ENCODE results near the gene POLD2. TPM values are rescaled to one million over a fixed set of nuclear protein-coding genes. Genes with fewer than 3 reads are reported as not detected.

Gene POLD2
- total and polyA plus RNA-seq, 2 of the 13 experiments (the other 11 are each of a cell fraction or from before 2014, with no cell fraction given): 87.6 to 95.1 TPM

DNA sequence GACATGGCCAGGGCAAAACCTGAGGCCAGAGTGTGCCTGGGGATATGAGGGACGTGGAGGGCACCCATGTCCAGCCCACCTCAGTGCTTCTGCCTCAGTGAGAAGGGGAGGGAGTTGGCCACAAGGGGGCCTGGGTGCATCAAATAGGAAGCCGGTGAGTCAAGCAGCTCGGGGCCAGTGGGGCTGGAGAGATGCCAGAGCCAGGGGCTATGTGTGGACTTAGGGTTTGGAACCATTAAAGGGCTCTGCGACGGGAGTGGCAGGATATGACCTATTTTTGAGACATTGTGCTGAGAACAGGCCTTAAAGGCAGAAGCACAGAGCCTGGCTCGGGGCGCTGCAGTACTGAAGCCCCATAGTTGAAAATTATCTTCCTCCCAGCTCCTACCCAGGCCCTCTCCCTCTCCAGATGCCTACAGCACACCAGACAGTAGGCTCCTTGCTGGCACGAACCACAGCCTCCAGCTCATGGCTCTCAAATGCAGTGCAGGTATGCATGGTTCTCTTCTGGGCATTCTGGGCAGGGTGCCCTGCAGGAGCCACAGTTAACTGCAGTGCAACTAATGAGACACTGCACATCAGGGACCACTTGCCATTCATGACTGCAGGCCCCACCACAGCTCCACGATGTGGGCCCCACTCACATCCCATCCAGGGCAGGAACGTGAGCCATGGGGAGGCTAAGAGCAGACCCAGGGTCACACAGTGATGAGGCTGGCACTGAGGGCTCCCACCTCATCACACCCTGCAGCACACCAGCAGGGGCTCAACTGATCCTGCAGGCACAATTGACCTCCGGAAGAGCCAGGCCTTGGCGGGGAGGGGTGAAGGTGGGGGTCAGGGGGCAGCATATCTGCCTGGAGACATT lies 50.8 kb downstream of the POLD2 start (continued):
- TF ChIP-seq, protein P1, sequence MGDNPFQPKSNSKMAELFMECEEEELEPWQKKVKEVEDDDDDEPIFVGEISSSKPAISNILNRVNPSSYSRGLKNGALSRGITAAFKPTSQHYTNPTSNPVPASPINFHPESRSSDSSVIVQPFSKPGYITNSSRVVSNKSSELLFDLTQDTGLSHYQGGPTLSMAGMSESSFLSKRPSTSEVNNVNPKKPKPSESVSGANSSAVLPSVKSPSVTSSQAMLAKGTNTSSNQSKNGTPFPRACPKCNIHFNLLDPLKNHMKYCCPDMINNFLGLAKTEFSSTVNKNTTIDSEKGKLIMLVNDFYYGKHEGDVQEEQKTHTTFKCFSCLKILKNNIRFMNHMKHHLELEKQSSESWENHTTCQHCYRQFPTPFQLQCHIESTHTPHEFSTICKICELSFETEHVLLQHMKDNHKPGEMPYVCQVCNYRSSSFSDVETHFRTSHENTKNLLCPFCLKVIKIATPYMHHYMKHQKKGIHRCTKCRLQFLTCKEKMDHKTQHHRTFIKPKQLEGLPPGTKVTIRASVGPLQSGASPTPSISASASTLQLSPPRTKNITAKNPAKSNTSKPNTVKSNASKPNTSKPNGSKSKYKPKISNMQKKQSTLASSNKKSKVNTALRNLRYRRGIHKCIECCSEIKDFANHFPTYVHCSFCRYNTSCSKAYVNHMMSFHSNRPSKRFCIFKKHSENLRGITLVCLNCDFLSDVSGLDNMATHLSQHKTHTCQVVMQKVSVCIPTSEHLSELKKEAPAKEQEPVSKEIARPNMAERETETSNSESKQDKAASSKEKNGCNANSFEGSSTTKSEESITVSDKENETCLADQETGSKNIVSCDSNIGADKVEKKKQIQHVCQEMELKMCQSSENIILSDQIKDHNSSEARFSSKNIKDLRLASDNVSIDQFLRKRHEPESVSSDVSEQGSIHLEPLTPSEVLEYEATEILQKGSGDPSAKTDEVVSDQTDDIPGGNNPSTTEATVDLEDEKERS (CRISPR knock-in tag; IDR thresholded peaks at IDR 0.05): no peak
- TF ChIP-seq STAG1 (CRISPR knock-in tag; IDR thresholded peaks at IDR 0.05) (peak; percentile 60), ZSCAN31 (CRISPR knock-in tag; IDR thresholded peaks at IDR 0.05; ENCODE audit: low read depth) (no peak), SIN3A (IDR thresholded peaks at IDR 0.05; ENCODE audit: borderline replicate concordance, low read depth, low read length) (no peak), ISX (CRISPR knock-in tag; conservative IDR thresholded peaks at IDR 0.05) (no peak), ZFX (CRISPR knock-in tag; IDR thresholded peaks at IDR 0.05; ENCODE audit: low read depth) (no peak), BORCS8-MEF2B (CRISPR knock-in tag; IDR thresholded peaks at IDR 0.05) (no peak), ZNF460 (CRISPR knock-in tag; IDR thresholded peaks at IDR 0.05; ENCODE audit: borderline replicate concordance) (no peak), ZNF652 (CRISPR knock-in tag; IDR thresholded peaks at IDR 0.05; ENCODE audit: borderline replicate concordance, low read depth) (no peak), ZNF331 (CRISPR knock-in tag; IDR thresholded peaks at IDR 0.05) (0 out of 2 replicates have a peak, but pooled peaks have one; percentile 5), ZNF556 (CRISPR knock-in tag; IDR thresholded peaks at IDR 0.05; ENCODE audit: borderline replicate concordance) (no peak), SNRNP70 (IDR thresholded peaks at IDR 0.05; ENCODE audit: low read depth, low read length) (no peak), SAP130 (CRISPR knock-in tag; IDR thresholded peaks at IDR 0.05; ENCODE audit: low read depth) (no peak), SIX4 (CRISPR knock-in tag; IDR thresholded peaks at IDR 0.05) (no peak), RORA (CRISPR knock-in tag; IDR thresholded peaks at IDR 0.05) (no peak)
- TF ChIP-seq, protein P2, sequence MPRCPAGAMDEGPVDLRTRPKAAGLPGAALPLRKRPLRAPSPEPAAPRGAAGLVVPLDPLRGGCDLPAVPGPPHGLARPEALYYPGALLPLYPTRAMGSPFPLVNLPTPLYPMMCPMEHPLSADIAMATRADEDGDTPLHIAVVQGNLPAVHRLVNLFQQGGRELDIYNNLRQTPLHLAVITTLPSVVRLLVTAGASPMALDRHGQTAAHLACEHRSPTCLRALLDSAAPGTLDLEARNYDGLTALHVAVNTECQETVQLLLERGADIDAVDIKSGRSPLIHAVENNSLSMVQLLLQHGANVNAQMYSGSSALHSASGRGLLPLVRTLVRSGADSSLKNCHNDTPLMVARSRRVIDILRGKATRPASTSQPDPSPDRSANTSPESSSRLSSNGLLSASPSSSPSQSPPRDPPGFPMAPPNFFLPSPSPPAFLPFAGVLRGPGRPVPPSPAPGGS (CRISPR knock-in tag; IDR thresholded peaks at IDR 0.05): no peak
- TF ChIP-seq, protein P3, sequence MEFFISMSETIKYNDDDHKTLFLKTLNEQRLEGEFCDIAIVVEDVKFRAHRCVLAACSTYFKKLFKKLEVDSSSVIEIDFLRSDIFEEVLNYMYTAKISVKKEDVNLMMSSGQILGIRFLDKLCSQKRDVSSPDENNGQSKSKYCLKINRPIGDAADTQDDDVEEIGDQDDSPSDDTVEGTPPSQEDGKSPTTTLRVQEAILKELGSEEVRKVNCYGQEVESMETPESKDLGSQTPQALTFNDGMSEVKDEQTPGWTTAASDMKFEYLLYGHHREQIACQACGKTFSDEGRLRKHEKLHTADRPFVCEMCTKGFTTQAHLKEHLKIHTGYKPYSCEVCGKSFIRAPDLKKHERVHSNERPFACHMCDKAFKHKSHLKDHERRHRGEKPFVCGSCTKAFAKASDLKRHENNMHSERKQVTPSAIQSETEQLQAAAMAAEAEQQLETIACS (CRISPR knock-in tag; IDR thresholded peaks at IDR 0.05): no peak
- TF ChIP-seq, protein P4, sequence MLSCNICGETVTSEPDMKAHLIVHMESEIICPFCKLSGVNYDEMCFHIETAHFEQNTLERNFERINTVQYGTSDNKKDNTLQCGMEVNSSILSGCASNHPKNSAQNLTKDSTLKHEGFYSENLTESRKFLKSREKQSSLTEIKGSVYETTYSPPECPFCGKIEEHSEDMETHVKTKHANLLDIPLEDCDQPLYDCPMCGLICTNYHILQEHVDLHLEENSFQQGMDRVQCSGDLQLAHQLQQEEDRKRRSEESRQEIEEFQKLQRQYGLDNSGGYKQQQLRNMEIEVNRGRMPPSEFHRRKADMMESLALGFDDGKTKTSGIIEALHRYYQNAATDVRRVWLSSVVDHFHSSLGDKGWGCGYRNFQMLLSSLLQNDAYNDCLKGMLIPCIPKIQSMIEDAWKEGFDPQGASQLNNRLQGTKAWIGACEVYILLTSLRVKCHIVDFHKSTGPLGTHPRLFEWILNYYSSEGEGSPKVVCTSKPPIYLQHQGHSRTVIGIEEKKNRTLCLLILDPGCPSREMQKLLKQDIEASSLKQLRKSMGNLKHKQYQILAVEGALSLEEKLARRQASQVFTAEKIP (CRISPR knock-in tag; IDR thresholded peaks at IDR 0.05; ENCODE audit: borderline replicate concordance): no peak
- TF ChIP-seq, protein P5, sequence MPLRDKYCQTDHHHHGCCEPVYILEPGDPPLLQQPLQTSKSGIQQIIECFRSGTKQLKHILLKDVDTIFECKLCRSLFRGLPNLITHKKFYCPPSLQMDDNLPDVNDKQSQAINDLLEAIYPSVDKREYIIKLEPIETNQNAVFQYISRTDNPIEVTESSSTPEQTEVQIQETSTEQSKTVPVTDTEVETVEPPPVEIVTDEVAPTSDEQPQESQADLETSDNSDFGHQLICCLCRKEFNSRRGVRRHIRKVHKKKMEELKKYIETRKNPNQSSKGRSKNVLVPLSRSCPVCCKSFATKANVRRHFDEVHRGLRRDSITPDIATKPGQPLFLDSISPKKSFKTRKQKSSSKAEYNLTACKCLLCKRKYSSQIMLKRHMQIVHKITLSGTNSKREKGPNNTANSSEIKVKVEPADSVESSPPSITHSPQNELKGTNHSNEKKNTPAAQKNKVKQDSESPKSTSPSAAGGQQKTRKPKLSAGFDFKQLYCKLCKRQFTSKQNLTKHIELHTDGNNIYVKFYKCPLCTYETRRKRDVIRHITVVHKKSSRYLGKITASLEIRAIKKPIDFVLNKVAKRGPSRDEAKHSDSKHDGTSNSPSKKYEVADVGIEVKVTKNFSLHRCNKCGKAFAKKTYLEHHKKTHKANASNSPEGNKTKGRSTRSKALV (CRISPR knock-in tag; IDR thresholded peaks at IDR 0.05): no peak
